H1 (cell line): ENCODE measurements around the gene TXNDC16. TPM values are rescaled to one million over a fixed set of nuclear protein-coding genes. Genes with fewer than 3 reads are reported as not detected.

Source experiments
- CHD7 ChIP-seq: fragments of 300-600 bp; sonication (generic); IDR thresholded peaks from 2 replicates; pipeline ENCODE4 v1.7.1; 2012; ENCODE audit warnings: low read length, moderate library complexity, mild to moderate bottlenecking, inconsistent platforms; ENCODE audit not compliant: insufficient replicate concordance
- KDM5A ChIP-seq: fragments of 200-600 bp; IDR thresholded peaks from 2 replicates; pipeline ENCODE4 v1.7.1; 2012; ENCODE audit warnings: mild to moderate bottlenecking, low read length, inconsistent platforms, mixed read lengths
- POLR2A ChIP-seq, 2 experiments: IDR thresholded peaks; 1 replicate in 1 of 2; 2 replicates in 1 of 2; pipeline ENCODE4 v1.6.1; 2011; ENCODE audit warnings: low read depth in 2 of 2, low read length in 2 of 2, mild to moderate bottlenecking in 2 of 2; ENCODE audit errors: control extremely low read depth in 1 of 2
- POU5F1 ChIP-seq: IDR thresholded peaks from 2 replicates; pipeline ENCODE4 v1.6.1; 2011; ENCODE audit warnings: low read depth, mild to moderate bottlenecking, low read length, moderate library complexity
- SP2 ChIP-seq: IDR thresholded peaks from 2 replicates; pipeline ENCODE4 v1.6.1; 2012; ENCODE audit warnings: mild to moderate bottlenecking, low read length, inconsistent platforms
- polyA plus RNA-seq, 7 experiments: library from polyadenylated mRNA; depleted of rRNA in 3 of 7; stranded (reverse) in 5 of 7; unstranded in 2 of 7; fragments of >200 nt in 5 of 7; fragments of 200-250 nt in 2 of 7; gene quantifications; 1 replicate in 5 of 7; 2 replicates in 1 of 7; 4 replicates in 1 of 7; pipeline versions ENCODE4 v1.2.1 to v1.2.3, GENCODE V29; 2011 to 2013; ENCODE audit warnings: missing spikeins in 2 of 7, mixed read lengths in 2 of 7
- total RNA-seq: library from RNA; stranded (reverse); fragmentation: NEBNext Ultra II Directional; extraction: Animal tissue kit (Norgen Biotek cat#: 25700); gene quantifications from 2 replicates; pipeline ENCODE4 v1.2.1, GENCODE V29; 2021

TXNDC16 gene
- total and polyA plus RNA-seq, 2 of the 8 experiments (the other 6 are each of a cell fraction or from before 2014, with no cell fraction given), result 6.7 to 14.3 TPM

- TF ChIP-seq KDM5A (no peak), SP2 (no peak), POU5F1 (no peak), CHD7 (no peak), POLR2A (IDR thresholded peaks at IDR 0.05; ENCODE audit: control extremely low read depth in 1 of 2, low read depth in 2 of 2, low read length in 2 of 2) (no peak)
Measured at GRCh38 chr14:52531481-52531880, 20.8 kb downstream of the TXNDC16 start (continued).
